Esophagus squamous epithelium (tissue), 5 donors: ENCODE results near the gene DPH1. TPM values are rescaled to one million over a fixed set of nuclear protein-coding genes. Genes with fewer than 3 reads are reported as not detected.

Experiments
- DNase-seq: peaks from one replicate; lab custom pipeline; 2025; lab: John Stamatoyannopoulos, UW
- H3K27ac ChIP-seq, 4 donors: fragments of 200-600 bp; sonication (generic); one replicate each; pipeline ENCODE4 v1.5.1; 2016 to 2019; ENCODE audit warnings: mild to moderate bottlenecking in 1 of 4
- H3K27me3 ChIP-seq, 4 donors: fragments of 200-600 bp; sonication (generic); 1 replicate in 3 of 4; 2 replicates in 1 of 4; pipeline versions ENCODE4 v1.5.1 to v1.6.0; 2017 to 2021; ENCODE audit warnings: antibody characterized with exemption in 1 of 4
- H3K36me3 ChIP-seq, 3 donors: fragments of 200-600 bp; sonication (generic); one replicate each; pipeline ENCODE4 v1.5.1; 2016 to 2019
- H3K4me1 ChIP-seq, 3 donors: fragments of 200-600 bp; sonication (generic); one replicate each; pipeline ENCODE4 v1.5.1; 2017 to 2019
- H3K4me3 ChIP-seq, 4 donors: fragments of 200-600 bp; sonication (generic); 1 replicate in 3 of 4; 2 replicates in 1 of 4; pipeline ENCODE4 v1.5.1; 2016 to 2019; ENCODE audit warnings: mild to moderate bottlenecking in 2 of 4, moderate library complexity in 1 of 4
- H3K9me3 ChIP-seq, 3 donors: fragments of 200-600 bp; sonication (generic); one replicate each; pipeline ENCODE4 v1.5.1; 2016 to 2019
- CTCF ChIP-seq, 6 experiments: fragments of 450-650 bp in 4 of 6; fragments of 200-600 bp in 2 of 6; sonication (generic) in 2 of 6; IDR thresholded peaks; one replicate each; pipeline ENCODE4 v1.5.1; 2016 to 2019; ENCODE audit warnings: antibody characterized with exemption in 6 of 6, mild to moderate bottlenecking in 4 of 6, moderate library complexity in 4 of 6
- POLR2A ChIP-seq, 4 donors: fragments of 450-650 bp; IDR thresholded peaks; one replicate each; pipeline ENCODE4 v1.6.1; 2017; ENCODE audit warnings: antibody characterized with exemption in 4 of 4, mild to moderate bottlenecking in 4 of 4, moderate library complexity in 3 of 4
- WGBS, 2 donors: methylation state at CpG; one replicate each; pipeline ENCODE4 v1.1.5; 2018; 5-methylcytosine and 5-hydroxymethylcytosine counted together
- intact Hi-C: fragments of 100-400 bp; cut with DNase I; formaldehyde crosslinking; loops from one replicate; pipeline ENCODE4 v1.15.0; 2022
- total RNA-seq, 4 donors: library from RNA; depleted of rRNA; stranded (reverse); fragments of >200 nt; gene quantifications; one replicate each; pipeline ENCODE4 v1.1.0, GENCODE V29; 2016
- donor health status: DM: yes; HTN: yes; CAD: no.

Gene DPH1
- total RNA-seq, 4 donors from 2014 or later: 14.9 to 55.7 (median 22.7) TPM

- WGBS, 2 donors: 52% methylated on average over 6 of the region's 6 CpGs
- H3K27ac ChIP-seq: peak overlapping the region; percentile 62 to 94 (median 90)
These were observed 13.8 kb downstream of the DPH1 start for GRCh38 chr17:2043785-2044184.

GRCh38 chr17:2044263-2044894, 14.4 kb downstream of the DPH1 start:
- no peak for DNase-seq
- no peak overlapping the region for H3K4me3 ChIP-seq
- H3K27ac ChIP-seq: peak overlapping the region in 1 of 4 donors; percentile 94
- H3K27me3 ChIP-seq: no peaks in the 10 kb centered on the region
- no peaks in the 10 kb centered on the region for H3K9me3 ChIP-seq
- H3K36me3 ChIP-seq: peaks cover 0 to 30% (median 6%) of the 10 kb centered on the region in 3 donors
- 89 to 91% methylated on average over 5 of the region's 5 CpGs for WGBS, 2 donors
- intact Hi-C loops: no loop called here
- no peak for TF ChIP-seq CTCF (IDR thresholded peaks at IDR 0.05)
- TF ChIP-seq POLR2A (IDR thresholded peaks at IDR 0.05): no peak
- peaks cover 22 to 47% (median 37%) of the 10 kb centered on the region in 3 donors for H3K4me1 ChIP-seq

More at GRCh38 chr17:2043785-2044184, 13.8 kb downstream of the DPH1 start:
- no peak for DNase-seq
- Histone ChIP-seq H3K4me1 (peaks cover 16 to 41% (median 31%) of the 10 kb centered on the region in 3 donors), H3K36me3 (peaks cover 0 to 35% (median 6%) of the 10 kb centered on the region in 3 donors), H3K4me3 (no peak overlapping the region), H3K9me3 (no peaks in the 10 kb centered on the region), H3K27me3 (no peaks in the 10 kb centered on the region)
- TF ChIP-seq CTCF (IDR thresholded peaks at IDR 0.05): no peak
- TF ChIP-seq POLR2A (IDR thresholded peaks at IDR 0.05): no peak
- intact Hi-C loops: no loop called here

GRCh38 chr17:2047590-2047989, 17.6 kb downstream of the DPH1 start:
- Histone ChIP-seq H3K27ac (no peak overlapping the region), H3K27me3 (peaks cover 0 to 22% (median 0%) of the 10 kb centered on the region in 4 donors), H3K4me1 (peaks cover 25 to 52% (median 39%) of the 10 kb centered on the region in 3 donors), H3K4me3 (no peak overlapping the region), H3K9me3 (no peaks in the 10 kb centered on the region), H3K36me3 (peaks cover 0 to 18% (median 6%) of the 10 kb centered on the region in 3 donors)
- intact Hi-C loops: no loop called here
- 95 to 97% methylated on average over 6 of the region's 6 CpGs for WGBS, 2 donors
- TF ChIP-seq POLR2A (IDR thresholded peaks at IDR 0.05): no peak
- TF ChIP-seq CTCF (IDR thresholded peaks at IDR 0.05): no peak
- DNase-seq: no peak

GRCh38 chr17:2048805-2049204, 18.9 kb downstream of the DPH1 start:
- intact Hi-C loops: no loop called here
- Histone ChIP-seq H3K36me3 (peaks cover 0 to 7% (median 0%) of the 10 kb centered on the region in 3 donors), H3K27ac (no peak overlapping the region), H3K4me3 (peak overlapping the region in 2 of 4 donors; percentile 81 to 95), H3K4me1 (peaks cover 23 to 49% (median 33%) of the 10 kb centered on the region in 3 donors), H3K27me3 (peaks cover 0 to 32% (median under 1%) of the 10 kb centered on the region in 4 donors), H3K9me3 (no peaks in the 10 kb centered on the region)
- no peak for TF ChIP-seq POLR2A (IDR thresholded peaks at IDR 0.05)
- no peak for DNase-seq
- 4 to 21% methylated on average over 9 of the region's 9 CpGs for WGBS, 2 donors

- Histone ChIP-seq H3K27ac (peak overlapping the region; percentile 59 to 79 (median 72)), H3K9me3 (no peaks in the 10 kb centered on the region), H3K4me1 (peaks cover 28 to 49% (median 32%) of the 10 kb centered on the region in 3 donors), H3K4me3 (peak overlapping the region; percentile 55 to 95 (median 70)), H3K36me3 (no peaks in the 10 kb centered on the region), H3K27me3 (peaks cover 0 to 40% (median 3%) of the 10 kb centered on the region in 4 donors)
- WGBS, 2 donors: 10 to 37% methylated on average over 5 to 12 of the region's 104 CpGs
- intact Hi-C loops: no loop called here
- TF ChIP-seq CTCF (IDR thresholded peaks at IDR 0.05) (no peak), POLR2A (IDR thresholded peaks at IDR 0.05) (no peak)
- DNase-seq: no peak
These were observed 19.7 kb downstream of the DPH1 start for GRCh38 chr17:2049333-2050299.
